Mesothelial cell of epicardium (in vitro differentiated cells): ENCODE results near the gene HADH. TPM values are rescaled to one million over a fixed set of nuclear protein-coding genes. Genes with fewer than 3 reads are reported as not detected.

ENCODE experiments used
- DNase-seq, 2 experiments: peaks; one replicate each; pipeline ENCODE4 v3.0.0; 2021; ENCODE audit warnings: low spot score in 2 of 2; ENCODE audit not compliant: unreplicated experiment in 2 of 2
- H3K27ac Mint-ChIP-seq: 2 replicates; pipeline ENCODE4 v1.8.0; 2021; ENCODE audit warnings: mixed read lengths
- H3K27me3 Mint-ChIP-seq: 2 replicates; pipeline ENCODE4 v1.8.0; 2021; ENCODE audit warnings: low read depth, mixed read lengths
- H3K36me3 Mint-ChIP-seq: 2 replicates; pipeline ENCODE4 v1.8.0; 2021; ENCODE audit warnings: mixed read lengths
- H3K4me1 Mint-ChIP-seq: 2 replicates; pipeline ENCODE4 v1.8.0; 2021; ENCODE audit warnings: mixed read lengths
- H3K4me3 Mint-ChIP-seq: 2 replicates; pipeline ENCODE4 v1.8.0; 2021; ENCODE audit warnings: mild to moderate bottlenecking, moderate library complexity, mixed read lengths
- H3K9me3 Mint-ChIP-seq: 2 replicates; pipeline ENCODE4 v1.8.0; 2021; ENCODE audit warnings: mixed read lengths
- CTCF ChIP-seq: fragments of 200-600 bp; sonication (generic); IDR thresholded peaks from one replicate; pipeline ENCODE4 v1.5.0; 2021; ENCODE audit warnings: antibody characterized with exemption; ENCODE audit not compliant: unreplicated experiment
- total RNA-seq: library from RNA; stranded (reverse); gene quantifications from 3 replicates; pipeline ENCODE4 v1.2.1, GENCODE V29; 2021

HADH gene
- total RNA-seq, 1 donor from 2014 or later, result 51.9 TPM

- Mint-ChIP-seq H3K27ac (peak overlapping the region; percentile 52), H3K4me3 (no peak overlapping the region), H3K27me3 (no peaks in the 10 kb centered on the region), H3K4me1 (peaks cover 24% of the 10 kb centered on the region), H3K36me3 (peaks cover 9% of the 10 kb centered on the region), H3K9me3 (peaks cover 2% of the 10 kb centered on the region)
- no peak for TF ChIP-seq CTCF
- no peak for DNase-seq
Observed at GRCh38 chr4:108044951-108045686, 55.4 kb downstream of the HADH start.

GRCh38 chr4:108045687-108046024 is 56.0 kb downstream of the HADH start:
- Mint-ChIP-seq H3K27ac (peak overlapping the region; percentile 52), H3K27me3 (no peaks in the 10 kb centered on the region), H3K9me3 (no peaks in the 10 kb centered on the region), H3K36me3 (peaks cover 8% of the 10 kb centered on the region), H3K4me1 (peaks cover 24% of the 10 kb centered on the region), H3K4me3 (no peak overlapping the region)
- DNase-seq, result no peak
- TF ChIP-seq CTCF, result no peak

- DNase-seq, result no peak
- no peaks in the 10 kb centered on the region for H3K9me3 Mint-ChIP-seq
- peaks cover 28% of the 10 kb centered on the region for H3K4me1 Mint-ChIP-seq
- H3K27me3 Mint-ChIP-seq, result no peaks in the 10 kb centered on the region
- no peak overlapping the region for H3K4me3 Mint-ChIP-seq
- H3K27ac Mint-ChIP-seq, result no peak overlapping the region
- peaks cover 9% of the 10 kb centered on the region for H3K36me3 Mint-ChIP-seq
- TF ChIP-seq CTCF, result no peak
Observed at GRCh38 chr4:108047199-108047598, 57.5 kb downstream of the HADH start.

GRCh38 chr4:108048157-108048556 is 58.5 kb downstream of the HADH start:
- no peak for DNase-seq
- H3K36me3 Mint-ChIP-seq, result peaks cover 15% of the 10 kb centered on the region

GRCh38 chr4:108048997-108049396 is 59.3 kb downstream of the HADH start:
- H3K4me1 Mint-ChIP-seq, result peaks cover 23% of the 10 kb centered on the region
- peaks cover 19% of the 10 kb centered on the region for H3K36me3 Mint-ChIP-seq
- DNase-seq, result no peak
- no peak for TF ChIP-seq CTCF
- H3K4me3 Mint-ChIP-seq, result no peak overlapping the region
- no peaks in the 10 kb centered on the region for H3K9me3 Mint-ChIP-seq
- no peaks in the 10 kb centered on the region for H3K27me3 Mint-ChIP-seq
- H3K27ac Mint-ChIP-seq, result no peak overlapping the region

More at GRCh38 chr4:108048157-108048556, 58.5 kb downstream of the HADH start:
- H3K4me1 Mint-ChIP-seq, result peaks cover 29% of the 10 kb centered on the region
- no peaks in the 10 kb centered on the region for H3K9me3 Mint-ChIP-seq
- no peak for TF ChIP-seq CTCF
- no peaks in the 10 kb centered on the region for H3K27me3 Mint-ChIP-seq
- no peak overlapping the region for H3K4me3 Mint-ChIP-seq
- peak overlapping the region; percentile 32 for H3K27ac Mint-ChIP-seq
